ENCODE results near the gene ZDHHC22. TPM values are rescaled to one million over a fixed set of nuclear protein-coding genes. Genes with fewer than 3 reads are reported as not detected.

The ZDHHC22 gene
- total RNA-seq, 1 experiment from 2014 or later = 11.3 TPM

- H3K79me2 ChIP-seq (ENCODE audit: insufficient read depth, low read length) = no peaks in the 10 kb centered on the region
- no peak overlapping the region; the same call in 1 of the 2 replicates for H3K4ac ChIP-seq (ENCODE audit: low read depth, low read length)
- H4K5ac ChIP-seq (ENCODE audit: insufficient read length, low read depth, low read length) = no peak overlapping the region
- H3T11ph ChIP-seq (ENCODE audit: low read length) = peak overlapping the region; percentile 41
- no peaks in the 10 kb centered on the region for H3K27me3 Mint-ChIP-seq (ENCODE audit: low read depth)
- H3K4me3 Mint-ChIP-seq = no peak overlapping the region
- no peak for TF ChIP-seq CTCF (conservative IDR thresholded peaks at IDR 0.05)
- no peak overlapping the region for H2AFZ ChIP-seq (ENCODE audit: low read length)
- no peak overlapping the region for H2BK12ac ChIP-seq (ENCODE audit: insufficient read length, low read depth, low read length)
- peaks cover 2% of the 10 kb centered on the region for H3K9me3 ChIP-seq (ENCODE audit: control insufficient read depth, low read depth, low read length)
- peak overlapping the region; percentile 69 for H3K27ac ChIP-seq (ENCODE audit: insufficient read length, low read depth, low read length)
- H3K23me2 ChIP-seq (ENCODE audit: insufficient read length, low read depth, low read length, poor library complexity, severe bottlenecking) = no peaks in the 10 kb centered on the region
- no peak overlapping the region for H3K4me2 ChIP-seq (ENCODE audit: insufficient read depth, insufficient read length, low read length)
- no peak overlapping the region for H4K91ac ChIP-seq (ENCODE audit: insufficient read length, low read depth, low read length)
- H3K56ac ChIP-seq (ENCODE audit: insufficient read length, low read depth, low read length) = no peak overlapping the region
- DNase-seq = peak; percentile 60
- H3K27me3 ChIP-seq (ENCODE audit: insufficient read depth, low read length) = no peaks in the 10 kb centered on the region
- peak overlapping the region; percentile 90 to 95 (median 95) for H3K27ac Mint-ChIP-seq
- H3K79me1 ChIP-seq (ENCODE audit: insufficient read depth, low read depth, low read length, poor library complexity, severe bottlenecking) = no peaks in the 10 kb centered on the region
- peak overlapping the region; percentile 93 for H3K18ac ChIP-seq (ENCODE audit: insufficient read length, low read depth, low read length)
- peak overlapping the region; percentile 92; the same call in 1 of the 2 replicates for H3K14ac ChIP-seq (ENCODE audit: insufficient read depth, low read length)
- no peak overlapping the region for H2BK20ac ChIP-seq (ENCODE audit: low read depth, low read length, poor library complexity, severe bottlenecking)
- no peak overlapping the region for H3K23ac ChIP-seq (ENCODE audit: insufficient read length, low read depth, low read length)
- H2BK120ac ChIP-seq (ENCODE audit: low read depth, low read length, poor library complexity, severe bottlenecking) = peak overlapping the region; percentile 30
- H3K36me3 Mint-ChIP-seq (ENCODE audit: insufficient read depth in 1 of 3, low read depth in 3 of 3) = peaks cover under 1 to 7% (median 2%) of the 10 kb centered on the region in 3 experiments; a peak in 5 of 7 replicates
- no peaks in the 10 kb centered on the region for H4K20me1 ChIP-seq (ENCODE audit: control insufficient read depth, insufficient read depth, insufficient read length)
- H4K8ac ChIP-seq (replicated peaks; ENCODE audit: insufficient read length, low read depth, low read length) = no peak overlapping the region
- H3K9me3 Mint-ChIP-seq = peaks cover 7 to 13% of the 10 kb centered on the region in 2 experiments
- H3K4me1 ChIP-seq (ENCODE audit: insufficient read depth, low read length) = peaks cover 10% of the 10 kb centered on the region; the same call in 1 of the 2 replicates
- no peak overlapping the region for H2AK5ac ChIP-seq (ENCODE audit: insufficient read length, low read length)
- peaks cover 46 to 52% of the 10 kb centered on the region in 2 experiments for H3K4me1 Mint-ChIP-seq
- no peak overlapping the region for H2BK5ac ChIP-seq (ENCODE audit: insufficient read length, low read length)
- H2BK15ac ChIP-seq (ENCODE audit: low read depth, low read length) = no peak overlapping the region
- WGBS (ENCODE audit: extremely low coverage, insufficient read length, low lambda C conversion rate) = no CpG with 5 or more reads among the region's 3 CpGs
- H3K9ac ChIP-seq (ENCODE audit: extremely low read depth, insufficient read length, low read length) = no peak overlapping the region
Observed at GRCh38 chr14:77086017-77086727, 55.4 kb downstream of the ZDHHC22 start.

All from H9 (cell line).